Astrocyte (in vitro differentiated cells and primary cell): Measurements from ENCODE around the gene ZNF804B.

Experiments
- EZH2 ChIP-seq: IDR thresholded peaks from 2 replicates; pipeline ENCODE4 v1.6.1; 2012; ENCODE audit warnings: mild to moderate bottlenecking, low read length, inconsistent platforms; ENCODE audit not compliant: insufficient read depth
- TF ChIP-seq, protein P1 (sequence below): IDR thresholded peaks from 2 replicates; pipeline ENCODE4 v1.5.1; 2011; ENCODE audit warnings: low read depth, mild to moderate bottlenecking, inconsistent platforms, low read length, moderate library complexity; ENCODE audit not compliant: insufficient read depth

DNA sequence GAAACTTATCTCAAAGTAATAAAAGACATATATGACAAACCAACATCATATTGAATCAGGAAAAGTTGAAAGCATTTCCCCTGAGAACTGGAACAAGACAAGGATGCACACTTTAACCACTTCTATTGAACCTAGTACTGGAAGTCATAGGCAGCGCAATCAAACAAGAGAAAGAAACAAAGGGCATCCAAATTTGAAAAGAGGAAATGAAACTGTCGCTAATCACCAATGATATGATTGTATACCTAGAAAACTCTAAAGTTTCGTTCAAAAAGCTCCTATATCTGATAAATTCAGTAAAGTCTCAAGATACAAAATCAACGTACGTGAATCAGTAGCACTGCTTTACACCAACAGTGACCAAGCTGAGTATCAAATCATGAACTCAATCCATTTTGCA lies 173.8 kb downstream of the ZNF804B start:
- TF ChIP-seq, protein P1, sequence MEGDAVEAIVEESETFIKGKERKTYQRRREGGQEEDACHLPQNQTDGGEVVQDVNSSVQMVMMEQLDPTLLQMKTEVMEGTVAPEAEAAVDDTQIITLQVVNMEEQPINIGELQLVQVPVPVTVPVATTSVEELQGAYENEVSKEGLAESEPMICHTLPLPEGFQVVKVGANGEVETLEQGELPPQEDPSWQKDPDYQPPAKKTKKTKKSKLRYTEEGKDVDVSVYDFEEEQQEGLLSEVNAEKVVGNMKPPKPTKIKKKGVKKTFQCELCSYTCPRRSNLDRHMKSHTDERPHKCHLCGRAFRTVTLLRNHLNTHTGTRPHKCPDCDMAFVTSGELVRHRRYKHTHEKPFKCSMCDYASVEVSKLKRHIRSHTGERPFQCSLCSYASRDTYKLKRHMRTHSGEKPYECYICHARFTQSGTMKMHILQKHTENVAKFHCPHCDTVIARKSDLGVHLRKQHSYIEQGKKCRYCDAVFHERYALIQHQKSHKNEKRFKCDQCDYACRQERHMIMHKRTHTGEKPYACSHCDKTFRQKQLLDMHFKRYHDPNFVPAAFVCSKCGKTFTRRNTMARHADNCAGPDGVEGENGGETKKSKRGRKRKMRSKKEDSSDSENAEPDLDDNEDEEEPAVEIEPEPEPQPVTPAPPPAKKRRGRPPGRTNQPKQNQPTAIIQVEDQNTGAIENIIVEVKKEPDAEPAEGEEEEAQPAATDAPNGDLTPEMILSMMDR, result no peak
- TF ChIP-seq EZH2, result no peak
